HG03521 (cell line): ENCODE data around the gene B4GALT6.

Experiments used
- ATAC-seq: cut with Tn5 transposase; IDR thresholded peaks from one replicate; pipeline ENCODE4 v1.9.1; 2021; ENCODE audit warnings: mild to moderate bottlenecking, moderate library complexity; ENCODE audit not compliant: unreplicated experiment

The B4GALT6 gene

DNA sequence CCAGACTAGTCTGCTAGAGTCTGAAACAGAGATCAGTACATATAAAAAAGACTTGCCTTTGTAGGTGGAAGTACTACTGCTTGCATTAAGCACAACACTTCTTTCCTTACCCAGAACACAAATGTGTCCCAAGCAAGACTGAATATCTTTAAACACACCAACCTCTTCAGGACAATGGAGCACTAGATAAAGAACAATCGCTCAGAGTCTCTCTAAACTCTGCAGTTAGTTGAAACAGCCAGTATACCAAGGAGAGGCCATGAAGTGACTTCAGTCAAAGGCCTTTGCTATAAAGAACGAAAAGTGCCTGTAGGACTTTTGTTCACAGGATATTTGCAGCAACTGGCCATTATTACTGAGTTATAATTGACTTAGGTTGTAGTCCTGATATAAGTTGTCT lies 9.9 kb upstream of the B4GALT6 start:
- ATAC-seq, result no peak

DNA sequence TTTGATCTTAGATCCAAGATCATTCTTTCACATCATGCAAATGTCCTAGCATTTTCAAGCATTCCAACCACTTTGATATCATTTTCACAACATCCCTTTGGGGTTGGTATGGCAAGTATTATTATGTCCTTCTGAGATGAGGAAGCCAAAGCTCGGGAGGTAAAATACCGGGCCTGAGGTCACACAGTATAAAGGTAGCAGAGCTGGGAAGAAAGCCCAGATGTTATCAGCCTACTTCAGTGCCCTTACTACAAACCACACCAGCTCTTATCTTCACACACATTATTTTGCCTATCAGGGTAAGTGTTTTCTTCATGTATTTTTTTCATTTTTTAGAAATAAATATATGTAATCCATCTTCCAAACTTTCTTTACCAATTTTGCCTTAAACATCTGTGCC lies 4.2 kb upstream of the B4GALT6 start:
- no peak for ATAC-seq

DNA sequence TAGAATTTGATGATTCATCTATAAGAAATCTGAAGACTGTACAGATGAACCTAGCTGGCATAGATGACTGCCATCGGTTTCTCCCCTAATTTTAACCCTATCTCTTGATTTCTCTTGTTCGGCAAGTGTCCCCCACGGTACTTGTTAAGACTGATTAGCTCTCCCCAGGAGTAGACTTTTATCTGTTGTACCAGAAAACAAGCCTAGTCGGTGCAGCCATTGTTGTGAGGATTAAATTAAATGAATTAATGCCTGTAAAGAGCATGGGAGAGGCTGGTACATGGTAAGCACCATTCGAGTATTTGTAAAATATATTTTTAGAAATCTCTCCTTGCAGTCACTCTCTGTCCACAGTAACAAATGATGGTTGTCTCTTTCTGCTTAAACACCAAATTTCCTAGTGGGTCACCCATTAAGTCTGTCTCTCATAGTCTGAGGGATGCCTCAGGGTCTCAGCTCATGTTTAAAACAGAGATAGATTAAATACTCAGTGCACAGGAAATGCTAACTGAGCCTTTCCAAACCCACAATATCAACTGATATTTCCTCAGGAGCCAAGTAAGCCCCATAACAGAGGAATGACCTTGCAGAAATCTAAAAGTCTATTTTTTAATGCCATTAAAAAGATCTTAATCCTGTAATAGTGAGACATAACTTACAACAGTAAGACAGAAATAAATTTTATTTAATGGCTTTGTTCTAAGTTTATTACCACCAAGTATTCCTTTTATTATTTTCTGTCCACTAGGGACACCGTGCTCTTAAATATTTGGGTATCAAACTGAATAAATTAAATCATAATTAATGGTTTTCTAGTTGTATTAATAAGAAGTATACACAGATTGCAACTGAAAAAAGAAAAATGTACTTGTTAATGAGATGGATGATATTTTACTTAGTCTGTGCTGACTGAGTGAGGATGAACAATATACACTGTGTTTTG lies 2.9 kb upstream of the B4GALT6 start:
- ATAC-seq, result no peak

DNA sequence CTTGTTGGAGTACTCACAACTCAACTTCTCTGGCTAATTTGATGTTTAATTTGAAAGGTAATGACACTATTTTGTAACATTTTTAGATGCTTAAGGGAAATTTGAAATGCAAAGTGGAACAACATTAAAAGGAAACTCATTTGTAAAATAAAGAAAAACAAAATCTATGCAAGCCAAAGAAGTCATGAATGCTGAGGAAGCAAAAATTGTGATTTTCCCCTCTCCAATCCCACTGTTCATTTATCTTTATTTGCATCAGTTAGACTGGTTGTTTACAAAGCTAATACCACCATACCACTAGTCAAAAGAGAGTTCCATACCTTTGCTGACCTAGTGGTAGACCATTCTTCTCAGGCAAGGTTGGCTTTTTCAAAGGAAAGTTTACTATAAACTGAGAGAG lies 2.2 kb upstream of the B4GALT6 start:
- ATAC-seq, result no peak

DNA sequence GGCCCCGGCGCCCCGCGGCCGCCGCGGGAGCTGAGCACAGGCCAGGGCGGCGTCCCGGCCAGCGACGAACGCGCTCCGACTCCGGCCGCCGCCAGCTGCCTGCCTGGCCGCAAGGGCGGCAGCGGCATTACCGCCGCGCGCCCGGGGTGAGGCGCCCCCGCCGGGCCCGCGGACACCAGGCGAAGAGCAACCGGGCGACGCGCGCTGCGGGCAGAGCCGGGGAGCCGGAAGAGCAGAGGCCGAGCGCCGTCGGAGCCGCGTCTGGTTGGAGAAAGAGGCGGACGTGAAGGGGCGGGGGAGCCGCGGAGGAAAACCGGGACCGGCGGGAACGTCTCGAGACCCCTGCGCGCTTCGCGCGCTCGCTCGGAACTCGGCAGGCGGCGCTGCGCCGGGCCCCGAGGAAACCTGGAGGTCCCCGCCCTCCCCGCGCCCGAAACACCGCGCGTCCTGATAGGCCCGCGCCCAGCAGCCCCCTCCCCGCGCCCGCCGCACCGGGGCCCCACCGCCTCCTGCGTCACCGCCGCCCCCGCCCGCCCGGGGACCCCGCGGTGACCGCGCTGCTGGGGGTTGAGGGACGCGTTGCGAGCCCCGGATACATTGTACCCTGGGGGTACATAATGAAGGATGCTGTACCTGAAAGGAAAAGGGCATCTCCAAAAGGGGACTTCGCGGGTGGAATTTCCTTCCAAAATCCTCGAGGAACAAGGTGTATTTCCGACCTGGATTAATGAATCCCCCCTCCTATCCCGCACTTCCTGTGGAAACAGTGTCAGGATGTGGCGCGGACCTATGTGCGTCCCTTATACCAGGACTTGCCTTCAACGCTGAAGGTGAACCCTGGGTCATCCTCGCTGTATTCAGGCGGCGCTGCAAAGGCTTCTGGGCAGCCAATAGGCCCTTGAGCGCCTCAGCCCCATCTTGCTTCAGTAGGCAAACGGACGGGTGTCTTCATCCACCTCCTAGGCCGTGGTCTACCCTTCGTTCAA lies 1.0 kb upstream of the B4GALT6 start:
- peak; percentile 73 for ATAC-seq

DNA sequence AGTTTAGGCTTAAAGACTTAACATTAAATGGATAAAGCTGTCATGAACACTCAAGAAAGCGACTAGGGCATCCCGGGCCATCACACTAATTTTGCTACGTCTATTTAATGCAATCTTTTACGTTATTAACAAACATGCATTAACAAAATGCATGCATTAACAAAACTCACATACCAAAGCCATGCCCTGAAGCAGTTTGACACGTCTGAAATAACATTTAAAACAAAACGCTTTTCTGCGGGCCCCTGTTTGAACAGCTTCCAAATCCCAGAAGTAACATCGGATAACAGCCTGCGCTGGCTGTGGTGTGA lies 458 bp downstream of the B4GALT6 start:
- ATAC-seq, result no peak

DNA sequence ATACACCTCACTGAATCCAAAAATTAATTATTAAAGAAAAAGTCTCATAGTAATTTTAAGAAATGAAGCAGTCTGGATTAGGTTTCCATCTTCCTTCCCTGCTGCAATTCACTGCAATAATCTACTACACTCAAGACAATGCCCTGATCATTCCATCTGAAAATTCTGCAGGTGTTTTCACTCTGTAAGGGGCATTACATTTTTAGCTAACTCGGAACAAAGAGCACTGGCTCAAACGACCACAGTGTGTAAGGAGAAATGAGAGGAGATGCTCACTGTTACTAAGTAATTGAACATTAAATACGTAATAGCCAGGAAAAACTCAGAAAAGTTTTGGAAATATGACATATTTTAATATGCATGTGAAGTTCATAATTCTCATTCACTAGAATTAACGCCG lies 1.3 kb downstream of the B4GALT6 start:
- ATAC-seq, result no peak

DNA sequence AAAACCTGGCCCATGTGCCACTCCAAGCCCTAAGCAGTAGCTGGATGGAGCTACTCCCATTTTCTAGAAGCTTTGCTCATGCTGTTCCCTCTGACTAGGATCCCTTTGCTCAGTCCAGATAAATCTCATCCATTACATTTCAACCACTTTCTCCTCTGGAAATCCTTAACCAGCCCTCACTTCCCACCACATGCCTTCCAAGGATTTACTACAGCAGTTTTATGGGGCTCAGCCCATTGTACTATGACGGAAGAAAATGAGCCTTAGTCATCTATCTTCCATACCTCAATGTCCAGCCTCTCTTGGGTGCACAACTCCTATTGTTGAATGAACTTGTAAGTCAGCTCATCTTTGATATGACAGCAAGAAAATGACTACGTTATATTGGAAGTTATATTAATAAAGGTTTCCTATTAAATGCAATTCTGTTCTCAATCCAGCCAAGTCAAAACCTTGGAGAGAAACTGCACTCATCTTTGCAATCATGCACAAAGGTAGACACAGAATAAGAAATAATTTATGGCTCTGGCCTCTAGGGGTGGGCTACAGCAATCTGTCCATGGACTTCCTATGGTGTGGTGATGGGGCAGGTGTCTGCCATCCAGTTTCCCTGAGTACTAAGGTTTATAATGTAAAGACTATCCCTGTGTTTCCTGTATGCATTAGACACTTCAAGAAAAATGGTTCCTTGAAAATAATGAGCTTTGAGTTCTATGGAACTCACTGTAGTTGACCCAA lies 3.4 kb downstream of the B4GALT6 start:
- ATAC-seq, result no peak

DNA sequence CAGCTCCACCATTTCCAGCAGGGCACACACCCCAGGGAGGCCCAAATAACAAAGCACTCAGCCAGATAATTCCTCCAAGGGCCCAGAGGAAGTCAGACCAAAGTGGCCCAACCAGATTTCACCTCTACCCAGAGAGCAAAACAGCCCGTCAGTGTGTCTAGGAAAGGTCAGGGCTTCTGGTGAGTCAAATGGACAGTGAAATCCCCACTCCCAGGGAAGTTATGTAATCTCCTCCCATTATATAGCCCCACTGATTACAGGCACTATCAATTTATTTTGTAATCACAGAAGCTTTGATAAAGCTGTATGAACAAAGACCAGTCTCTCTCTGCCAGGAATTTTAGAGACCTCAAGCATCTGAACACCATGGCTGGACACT lies 4.0 kb downstream of the B4GALT6 start:
- ATAC-seq, result no peak

DNA sequence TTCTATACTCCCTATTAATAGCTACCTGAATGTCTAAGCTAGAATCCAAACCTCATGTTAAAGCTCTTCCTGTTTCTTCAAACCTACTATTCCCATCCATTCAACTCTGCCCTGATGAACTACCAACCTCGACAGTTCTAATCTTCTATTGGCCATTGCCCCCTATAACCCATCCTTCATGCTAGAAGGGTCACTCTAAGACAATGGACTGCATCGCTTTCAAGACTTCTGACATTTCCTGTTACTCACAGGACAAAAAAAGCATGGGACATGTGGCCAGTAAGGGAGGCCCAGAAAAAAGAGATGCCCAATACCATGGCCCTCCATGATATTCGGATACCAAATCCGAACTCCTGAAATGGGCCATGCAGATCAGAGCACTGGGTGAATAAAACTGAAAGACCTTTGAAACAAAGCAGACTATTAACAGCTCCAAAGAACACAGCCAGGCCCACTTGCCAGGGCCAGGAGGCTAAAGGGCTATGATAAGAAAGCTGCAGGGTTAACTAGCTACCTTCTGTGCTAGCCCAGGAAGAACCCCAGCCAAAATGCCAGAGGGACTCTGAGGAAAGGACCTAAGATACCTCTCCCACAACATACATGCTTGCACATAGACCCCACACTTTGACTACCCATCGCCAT lies 4.5 kb downstream of the B4GALT6 start:
- no peak for ATAC-seq

DNA sequence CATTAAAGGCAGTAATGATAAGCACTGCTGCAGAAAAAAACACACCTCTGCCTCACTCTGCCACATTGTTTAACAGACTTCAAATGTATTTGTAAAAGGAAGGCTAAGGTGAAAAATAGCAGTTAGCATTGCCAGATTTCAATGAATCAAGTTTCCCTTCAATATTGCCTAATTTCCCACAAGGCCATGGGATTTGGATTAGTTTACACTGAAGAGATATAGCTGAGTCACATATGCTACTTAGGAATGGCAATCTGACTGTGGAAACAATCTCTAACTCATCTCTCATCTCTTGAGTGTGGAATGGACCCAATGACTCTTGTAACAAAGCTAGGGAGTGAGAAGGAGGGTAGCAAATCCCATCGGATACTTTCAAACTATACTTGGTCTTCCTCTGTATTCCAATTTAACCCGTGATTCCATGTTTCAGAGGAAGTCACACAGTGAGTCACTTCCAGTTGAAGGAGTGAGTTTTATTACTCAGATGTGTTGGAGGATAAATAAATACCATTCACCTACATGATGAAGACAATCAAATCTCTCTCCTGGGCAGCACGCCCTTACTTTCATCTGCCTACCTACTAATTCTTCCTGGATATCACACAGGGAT lies 5.1 kb downstream of the B4GALT6 start:
- ATAC-seq, result no peak

DNA sequence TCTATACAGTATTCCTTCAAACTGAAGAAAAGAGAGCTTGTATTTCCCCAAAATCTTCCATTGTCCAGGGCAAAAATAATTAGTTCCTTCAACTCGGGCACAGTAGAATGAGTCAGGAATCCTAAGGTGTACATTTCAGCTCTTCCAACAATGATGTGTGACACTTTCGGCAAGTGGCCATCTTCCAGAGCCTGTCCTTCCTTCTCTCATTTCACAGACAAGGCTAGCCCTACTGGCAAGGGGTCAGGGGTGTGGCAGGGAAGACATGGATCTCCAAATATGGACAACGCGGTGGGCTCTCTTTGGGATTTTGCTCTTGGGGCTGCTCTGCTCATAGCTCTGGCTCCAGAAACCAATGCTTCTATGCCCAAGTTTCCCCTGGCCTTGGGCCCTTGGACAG lies 6.0 kb downstream of the B4GALT6 start:
- ATAC-seq, result no peak

DNA sequence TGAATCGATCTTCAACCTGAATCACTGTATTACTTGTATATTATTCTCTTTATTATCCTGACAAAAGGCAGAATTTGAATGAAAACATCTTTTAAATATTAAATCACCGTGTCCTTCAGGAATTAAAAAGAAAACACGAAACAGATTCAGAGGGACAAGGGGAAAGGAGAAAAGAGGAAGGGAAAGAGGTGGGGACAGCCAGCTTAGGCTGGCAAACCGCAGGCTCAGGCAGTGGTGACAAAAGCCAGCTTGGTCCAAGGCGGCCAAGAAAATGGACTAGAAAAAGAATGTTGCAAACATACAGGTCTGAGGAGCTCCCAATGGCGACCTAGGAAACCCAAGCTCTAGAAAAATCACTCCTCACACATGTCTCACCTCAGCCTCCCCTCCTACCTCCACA lies 6.8 kb downstream of the B4GALT6 start:
- no peak for ATAC-seq

DNA sequence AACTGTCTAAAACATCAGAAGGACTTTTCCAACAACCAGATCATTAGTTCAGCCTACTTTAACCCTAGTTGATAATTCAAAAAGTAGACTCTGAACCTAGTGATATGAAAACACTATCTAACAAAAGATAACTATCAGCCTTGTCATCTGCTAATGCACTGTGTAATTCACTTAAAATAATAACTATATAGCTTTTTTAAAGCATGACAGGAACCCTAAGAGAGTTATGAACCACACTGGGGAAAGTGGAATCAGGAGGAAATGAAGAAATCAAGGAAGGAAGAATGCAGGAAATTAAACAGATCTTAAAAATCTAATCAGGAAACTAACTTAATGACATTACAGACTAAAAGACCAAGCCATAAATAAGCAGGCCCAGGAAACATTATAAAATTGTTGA lies 9.0 kb downstream of the B4GALT6 start:
- ATAC-seq, result no peak

DNA sequence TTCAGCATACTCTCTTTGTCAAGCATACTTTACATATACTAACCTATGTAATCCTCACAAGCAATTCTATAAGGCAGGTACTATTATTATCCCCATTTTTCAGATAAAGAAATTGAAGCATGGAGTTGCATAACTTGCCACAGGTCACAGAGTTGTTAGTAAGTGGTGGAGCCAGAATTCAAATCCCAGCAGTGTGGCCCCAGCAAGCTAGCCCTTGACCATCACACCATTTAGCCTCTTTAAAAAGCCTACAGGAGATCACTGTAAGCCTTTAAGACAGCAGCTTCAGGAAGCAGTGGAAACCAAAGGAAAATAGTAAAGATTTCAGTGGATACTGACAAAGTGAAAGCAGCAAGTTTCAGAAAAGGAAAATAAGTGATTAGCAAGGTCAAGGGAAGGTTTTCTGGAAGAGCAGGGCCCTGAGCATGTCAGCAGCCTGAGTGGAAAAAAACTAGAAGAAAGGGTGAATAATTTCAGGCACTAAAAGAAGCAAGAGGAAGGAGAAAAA lies 11.7 kb downstream of the B4GALT6 start:
- no peak for ATAC-seq

DNA sequence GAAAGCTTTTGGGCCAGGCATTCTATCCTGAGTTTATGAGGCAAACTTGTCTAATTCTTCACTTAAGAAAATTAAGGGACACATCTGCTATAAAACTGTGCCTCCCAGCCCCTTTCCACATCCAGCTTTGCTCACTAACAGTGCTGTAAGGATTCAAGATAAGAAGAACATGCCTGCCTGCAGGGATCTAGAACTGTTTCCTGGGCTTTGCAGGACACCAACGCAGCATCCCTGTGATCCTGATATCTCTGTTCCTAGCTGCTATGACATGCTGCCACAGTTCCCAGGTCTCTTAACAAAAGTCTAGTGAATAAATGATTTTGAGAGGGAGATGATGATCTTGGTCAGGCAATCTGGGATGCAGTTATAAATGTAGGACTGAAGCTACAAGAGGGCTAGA lies 12.4 kb downstream of the B4GALT6 start:
- no peak for ATAC-seq

DNA sequence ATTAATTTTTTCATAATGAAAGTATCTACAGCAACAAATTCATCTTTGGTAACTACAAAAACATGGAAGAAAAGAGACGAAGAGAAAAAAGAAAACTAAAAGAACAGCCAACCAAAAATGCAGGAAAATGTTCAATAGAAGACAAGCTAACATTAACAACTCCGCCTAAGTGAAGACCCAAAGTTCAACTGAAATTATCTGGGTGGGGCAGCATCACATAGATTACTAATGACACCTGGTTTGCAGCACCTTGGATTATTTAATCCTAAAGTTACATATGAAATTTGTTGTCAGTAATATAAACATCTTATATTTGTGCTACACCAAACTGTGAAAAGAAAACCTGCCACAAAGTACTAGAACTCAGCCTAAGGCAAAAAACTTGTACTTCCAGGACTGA lies 14.8 kb downstream of the B4GALT6 start:
- no peak for ATAC-seq

DNA sequence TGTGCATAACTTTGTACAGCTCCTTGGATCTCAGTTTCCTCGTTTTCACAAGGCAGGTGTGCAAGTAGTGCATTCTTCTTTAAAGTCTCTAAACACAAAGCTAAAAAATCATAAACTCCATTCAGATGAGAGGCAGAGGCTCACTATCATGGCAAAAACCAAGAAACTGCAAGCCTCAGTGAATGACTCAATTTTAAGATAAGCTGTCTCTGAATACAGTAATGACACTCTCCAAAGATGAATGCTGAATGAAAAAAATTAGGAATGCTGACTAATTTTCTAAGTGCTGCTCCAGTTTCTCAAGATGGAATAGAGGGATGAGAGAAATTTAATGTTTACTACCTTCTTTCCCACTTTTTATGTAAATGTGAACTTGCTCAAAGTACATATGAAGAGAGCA lies 17.2 kb downstream of the B4GALT6 start:
- no peak for ATAC-seq

DNA sequence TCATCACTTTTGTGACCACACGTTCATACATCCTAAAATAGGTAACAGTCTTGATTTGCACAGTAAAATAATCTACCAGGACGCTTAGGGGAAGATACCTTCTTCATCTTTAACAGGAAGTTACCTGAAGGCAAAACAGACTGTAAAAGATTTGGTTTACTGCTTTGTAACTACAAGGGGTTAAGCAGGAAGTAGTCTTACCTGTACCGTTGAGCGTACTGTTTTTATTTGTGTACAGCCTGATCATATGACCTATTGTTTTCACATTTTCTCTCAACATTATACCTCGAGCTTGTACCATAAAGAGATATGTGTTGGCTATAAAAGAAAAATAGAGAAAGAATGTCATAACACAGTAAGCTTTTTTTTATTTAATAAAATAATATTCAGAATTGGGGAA lies 18.3 kb downstream of the B4GALT6 start:
- ATAC-seq, result no peak

DNA sequence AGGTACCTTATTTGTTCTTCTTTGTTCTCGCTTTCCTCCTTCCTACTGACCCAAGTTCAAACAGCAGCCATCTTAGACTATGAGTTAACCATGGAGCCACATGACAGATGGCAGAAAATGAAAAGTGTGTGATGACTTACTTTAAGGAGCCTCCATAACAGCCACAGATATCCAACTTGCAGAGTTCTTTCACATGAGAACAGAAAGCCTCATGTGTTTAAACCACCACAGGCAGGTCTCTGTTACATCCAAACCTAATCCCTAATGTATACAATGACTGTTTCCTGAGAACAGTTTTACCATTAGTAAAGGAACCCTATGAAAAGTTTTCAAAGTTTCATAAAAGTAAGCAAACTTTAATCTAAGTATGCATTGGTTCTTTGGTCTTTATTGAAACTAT lies 20.3 kb downstream of the B4GALT6 start:
- no peak for ATAC-seq
